H9 (cell line): ENCODE data around the gene ATP8A2. TPM values are rescaled to one million over a fixed set of nuclear protein-coding genes. Genes with fewer than 3 reads are reported as not detected.

Experiments
- DNase-seq: peaks from one replicate; pipeline ENCODE4 v3.0.0-alpha.2; 2017
- H2AFZ ChIP-seq: one replicate; pipeline ENCODE4 v1.6.1; 2013; ENCODE audit warnings: mild to moderate bottlenecking, low read length, control low read depth, moderate library complexity
- H2AK5ac ChIP-seq: 2 replicates; pipeline ENCODE4 v1.6.1; 2013; ENCODE audit warnings: low read length, control low read depth, mixed read lengths; ENCODE audit not compliant: insufficient read length
- H2BK120ac ChIP-seq: one replicate; pipeline ENCODE4 v1.6.1; 2013; ENCODE audit warnings: low read depth, mild to moderate bottlenecking, low read length, control low read depth, inconsistent platforms; ENCODE audit not compliant: poor library complexity, severe bottlenecking
- H2BK12ac ChIP-seq: 2 replicates; pipeline ENCODE4 v1.6.1; 2013; ENCODE audit warnings: low read length, control low read depth, mixed read lengths, low read depth; ENCODE audit not compliant: insufficient read length
- H2BK15ac ChIP-seq: 2 replicates; pipeline ENCODE4 v1.6.1; 2013; ENCODE audit warnings: low read depth, low read length, control low read depth
- H2BK20ac ChIP-seq: one replicate; pipeline ENCODE4 v1.6.1; 2013; ENCODE audit warnings: low read depth, mild to moderate bottlenecking, low read length, control low read depth, inconsistent platforms; ENCODE audit not compliant: poor library complexity, severe bottlenecking
- H2BK5ac ChIP-seq: 2 replicates; pipeline ENCODE4 v1.6.1; 2013; ENCODE audit warnings: low read length, control low read depth, mixed read lengths; ENCODE audit not compliant: insufficient read length
- H3K14ac ChIP-seq: 2 replicates; pipeline ENCODE4 v1.6.1; 2013; ENCODE audit warnings: low read length, control low read depth; ENCODE audit not compliant: insufficient read depth
- H3K18ac ChIP-seq: 2 replicates; pipeline ENCODE4 v1.6.1; 2013; ENCODE audit warnings: low read depth, mild to moderate bottlenecking, mixed read lengths, low read length, control low read depth; ENCODE audit not compliant: insufficient read length
- H3K23ac ChIP-seq: 2 replicates; pipeline ENCODE4 v1.6.1; 2013; ENCODE audit warnings: low read length, control low read depth, mixed read lengths, low read depth; ENCODE audit not compliant: insufficient read length
- H3K23me2 ChIP-seq: 2 replicates; pipeline ENCODE4 v1.6.1; 2013; ENCODE audit warnings: low read depth, mild to moderate bottlenecking, mixed read lengths, low read length, control low read depth; ENCODE audit not compliant: insufficient read length, poor library complexity, severe bottlenecking
- H3K27ac ChIP-seq: 2 replicates; pipeline ENCODE4 v1.5.1; 2013; ENCODE audit warnings: low read length, control low read depth, mixed read lengths, low read depth; ENCODE audit not compliant: insufficient read length
- H3K27me3 ChIP-seq: 2 replicates; pipeline ENCODE4 v1.6.1; 2013; ENCODE audit warnings: low read length, control low read depth, inconsistent platforms; ENCODE audit not compliant: insufficient read depth
- H3K4ac ChIP-seq: 2 replicates; pipeline ENCODE4 v1.6.1; 2013; ENCODE audit warnings: low read depth, mild to moderate bottlenecking, control low read depth, inconsistent platforms, low read length, moderate library complexity
- H3K4me1 ChIP-seq: 2 replicates; pipeline ENCODE4 v1.6.1; 2013; ENCODE audit warnings: low read length, control low read depth, inconsistent platforms; ENCODE audit not compliant: insufficient read depth
- H3K4me2 ChIP-seq: 2 replicates; pipeline ENCODE4 v1.6.1; 2013; ENCODE audit warnings: low read length, control low read depth, mixed read lengths; ENCODE audit not compliant: insufficient read length, insufficient read depth
- H3K56ac ChIP-seq: 2 replicates; pipeline ENCODE4 v1.6.1; 2013; ENCODE audit warnings: low read depth, mild to moderate bottlenecking, mixed read lengths, low read length, control low read depth; ENCODE audit not compliant: insufficient read length
- H3K79me1 ChIP-seq: 2 replicates; pipeline ENCODE4 v1.6.1; 2013; ENCODE audit warnings: low read depth, mild to moderate bottlenecking, moderate library complexity, low read length, control low read depth, inconsistent platforms; ENCODE audit not compliant: insufficient read depth, poor library complexity, severe bottlenecking
- H3K79me2 ChIP-seq: 2 replicates; pipeline ENCODE4 v1.6.1; 2013; ENCODE audit warnings: low read length, control low read depth, inconsistent platforms; ENCODE audit not compliant: insufficient read depth
- H3K9ac ChIP-seq: 2 replicates; pipeline ENCODE4 v1.6.1; 2013; ENCODE audit warnings: low read length, control low read depth, mixed read lengths; ENCODE audit not compliant: insufficient read length; ENCODE audit errors: extremely low read depth
- H3K9me3 ChIP-seq: one replicate; pipeline ENCODE4 v1.6.1; 2013; ENCODE audit warnings: low read depth, low read length, inconsistent platforms; ENCODE audit not compliant: control insufficient read depth
- H3T11ph ChIP-seq: one replicate; pipeline ENCODE4 v1.6.1; 2013; ENCODE audit warnings: mild to moderate bottlenecking, low read length, control low read depth, inconsistent platforms
- H4K20me1 ChIP-seq: one replicate; pipeline ENCODE4 v1.6.1; 2013; ENCODE audit not compliant: control insufficient read depth, insufficient read length, insufficient read depth
- H4K5ac ChIP-seq: 2 replicates; pipeline ENCODE4 v1.6.1; 2013; ENCODE audit warnings: low read depth, mild to moderate bottlenecking, mixed read lengths, low read length, control low read depth; ENCODE audit not compliant: insufficient read length
- H4K8ac ChIP-seq: replicated peaks from 2 replicates; pipeline ENCODE4 v1.6.1; 2013; ENCODE audit warnings: low read length, control low read depth, mixed read lengths, low read depth; ENCODE audit not compliant: insufficient read length
- H4K91ac ChIP-seq: 2 replicates; pipeline ENCODE4 v1.6.1; 2013; ENCODE audit warnings: low read depth, mild to moderate bottlenecking, moderate library complexity, mixed read lengths, low read length, control low read depth; ENCODE audit not compliant: insufficient read length
- H3K27ac Mint-ChIP-seq, 3 experiments: 2 replicates in 2 of 3; 3 replicates in 1 of 3; pipeline ENCODE4 v1.8.0; 2020 to 2021; ENCODE audit warnings: mixed read lengths in 3 of 3, mild to moderate bottlenecking in 1 of 3, moderate library complexity in 1 of 3
- H3K27me3 Mint-ChIP-seq: 2 replicates; pipeline ENCODE4 v1.8.0; 2021; ENCODE audit warnings: low read depth, mild to moderate bottlenecking, moderate library complexity, mixed read lengths
- H3K36me3 Mint-ChIP-seq, 3 experiments: 2 replicates in 2 of 3; 3 replicates in 1 of 3; pipeline ENCODE4 v1.8.0; 2020 to 2021; ENCODE audit warnings: low read depth in 3 of 3, mixed read lengths in 3 of 3; ENCODE audit not compliant: insufficient read depth in 1 of 3
- H3K4me1 Mint-ChIP-seq, 2 experiments: 2 replicates each; pipeline ENCODE4 v1.8.0; 2020; ENCODE audit warnings: mixed read lengths in 2 of 2
- H3K4me3 Mint-ChIP-seq, 2 experiments: 2 replicates in 1 of 2; 3 replicates in 1 of 2; pipeline ENCODE4 v1.8.0; 2020 to 2021; ENCODE audit warnings: mild to moderate bottlenecking in 2 of 2, mixed read lengths in 2 of 2, moderate library complexity in 1 of 2
- H3K9me3 Mint-ChIP-seq, 2 experiments: 2 replicates in 1 of 2; 3 replicates in 1 of 2; pipeline ENCODE4 v1.8.0; 2020; ENCODE audit warnings: mild to moderate bottlenecking in 2 of 2, mixed read lengths in 2 of 2, moderate library complexity in 1 of 2
- WGBS: extraction: QIAGEN DNeasy Blood & Tissue Kit; methylation state at CpG from one replicate; pipeline ENCODE4 v1.1.7; 2013; ENCODE audit warnings: missing lambda C conversion rate, low lambda C conversion rate, mixed read lengths; ENCODE audit not compliant: insufficient read length; ENCODE audit errors: extremely low coverage; 5-methylcytosine and 5-hydroxymethylcytosine counted together
- total RNA-seq: library from RNA; stranded (reverse); gene quantifications from 2 replicates; pipeline ENCODE4 v1.2.1, GENCODE V29; 2021
- TF ChIP-seq, protein P1 (sequence below): fragments of 200-600 bp; sonication (generic); conservative IDR thresholded peaks from 3 replicates; pipeline ENCODE4 v1.8.0; 2021; ENCODE audit warnings: antibody characterized with exemption, mild to moderate bottlenecking

ATP8A2 gene
- total RNA-seq, 1 experiment from 2014 or later: 18.2 TPM

- WGBS: no CpG with 5 or more reads among the region's 6 CpGs
- Histone ChIP-seq H4K20me1 (no peaks in the 10 kb centered on the region), H4K8ac (no peak overlapping the region), H3K79me2 (no peaks in the 10 kb centered on the region), H2AFZ (no peak overlapping the region), H3K27ac (no peak overlapping the region), H2BK5ac (no peak overlapping the region), H3K79me1 (no peaks in the 10 kb centered on the region), H2AK5ac (no peak overlapping the region), H3K4me1 (no peaks in the 10 kb centered on the region), H4K91ac (no peak overlapping the region), H3K14ac (no peak overlapping the region), H3K9ac (no peak overlapping the region), H2BK15ac (no peak overlapping the region), H3K27me3 (no peaks in the 10 kb centered on the region), H3K56ac (no peak overlapping the region), H2BK12ac (no peak overlapping the region), H3K18ac (no peak overlapping the region), H3K4me2 (no peak overlapping the region), H2BK20ac (no peak overlapping the region), H3K23me2 (no peaks in the 10 kb centered on the region), H3T11ph (no peak overlapping the region), H2BK120ac (no peak overlapping the region), H3K9me3 (no peaks in the 10 kb centered on the region), H4K5ac (no peak overlapping the region), H3K23ac (no peak overlapping the region), H3K4ac (no peak overlapping the region)
- DNase-seq: no peak
- Mint-ChIP-seq H3K9me3 (peaks cover 23 to 25% of the 10 kb centered on the region in 2 experiments), H3K4me3 (no peak overlapping the region), H3K27ac (peak overlapping the region in 2 of 3 experiments; percentile 33 to 59; a peak in 2 of 7 replicates), H3K27me3 (no peaks in the 10 kb centered on the region), H3K4me1 (peaks cover 0 to 4% of the 10 kb centered on the region in 2 experiments; a peak in 2 of 4 replicates), H3K36me3 (peaks cover 13 to 15% (median 15%) of the 10 kb centered on the region in 3 experiments)
- TF ChIP-seq, protein P1, sequence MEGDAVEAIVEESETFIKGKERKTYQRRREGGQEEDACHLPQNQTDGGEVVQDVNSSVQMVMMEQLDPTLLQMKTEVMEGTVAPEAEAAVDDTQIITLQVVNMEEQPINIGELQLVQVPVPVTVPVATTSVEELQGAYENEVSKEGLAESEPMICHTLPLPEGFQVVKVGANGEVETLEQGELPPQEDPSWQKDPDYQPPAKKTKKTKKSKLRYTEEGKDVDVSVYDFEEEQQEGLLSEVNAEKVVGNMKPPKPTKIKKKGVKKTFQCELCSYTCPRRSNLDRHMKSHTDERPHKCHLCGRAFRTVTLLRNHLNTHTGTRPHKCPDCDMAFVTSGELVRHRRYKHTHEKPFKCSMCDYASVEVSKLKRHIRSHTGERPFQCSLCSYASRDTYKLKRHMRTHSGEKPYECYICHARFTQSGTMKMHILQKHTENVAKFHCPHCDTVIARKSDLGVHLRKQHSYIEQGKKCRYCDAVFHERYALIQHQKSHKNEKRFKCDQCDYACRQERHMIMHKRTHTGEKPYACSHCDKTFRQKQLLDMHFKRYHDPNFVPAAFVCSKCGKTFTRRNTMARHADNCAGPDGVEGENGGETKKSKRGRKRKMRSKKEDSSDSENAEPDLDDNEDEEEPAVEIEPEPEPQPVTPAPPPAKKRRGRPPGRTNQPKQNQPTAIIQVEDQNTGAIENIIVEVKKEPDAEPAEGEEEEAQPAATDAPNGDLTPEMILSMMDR: no peak
Observed at GRCh38 chr13:25429466-25429865, 57.7 kb downstream of the ATP8A2 start.
